CD4-positive, alpha-beta T cell treated with Interferon gamma for 1 hour (primary cell): ENCODE results near the gene DIP2C.

Experiments
- DNase-seq: peaks from one replicate; pipeline ENCODE4 v3.0.0-alpha.2; 2020

DIP2C gene

GRCh38 chr10:565146-565545 is 124.3 kb downstream of the DIP2C start:
- DNase-seq = no peak

DNA sequence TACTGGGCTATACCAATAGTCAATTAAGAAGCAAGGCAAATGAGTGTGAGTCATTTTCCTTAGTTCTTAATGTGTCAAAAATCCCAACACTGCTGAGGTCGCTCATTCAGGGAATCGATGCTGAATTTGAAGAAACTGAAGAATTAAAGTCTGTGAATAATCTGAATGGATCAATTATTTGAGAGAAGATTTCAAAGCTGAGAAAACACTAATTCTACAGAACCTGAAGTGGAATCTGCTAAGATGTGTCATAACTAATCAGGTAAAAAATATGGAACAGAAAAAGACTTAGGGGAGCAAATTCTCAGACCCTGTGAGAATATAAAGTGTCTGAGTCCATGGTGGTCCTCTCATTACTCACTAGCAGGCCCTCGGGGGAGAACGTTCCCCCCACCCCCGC is 125.6 kb downstream of the DIP2C start:
- DNase-seq = no peak

- DNase-seq = no peak
These were observed 127.3 kb downstream of the DIP2C start for GRCh38 chr10:562142-562541.

DNA sequence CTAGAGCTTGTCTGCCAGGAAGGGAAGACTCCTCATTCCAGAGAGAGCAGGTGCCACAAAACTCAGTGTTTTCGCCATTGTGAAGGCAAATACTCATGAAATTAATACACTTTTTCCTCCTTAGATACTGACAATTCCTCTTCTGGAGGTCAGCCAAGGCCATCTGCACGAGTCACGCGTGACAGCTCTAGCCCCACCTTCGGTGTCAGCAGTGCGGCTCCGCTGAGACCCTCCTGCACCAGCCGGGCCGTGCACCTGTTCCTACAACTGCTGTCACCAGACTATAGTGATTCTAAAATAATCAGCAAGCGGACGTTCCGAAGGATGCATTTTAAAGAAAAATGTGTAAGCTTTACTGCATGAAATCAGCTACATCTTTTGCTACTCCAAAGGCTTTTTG is 127.7 kb downstream of the DIP2C start:
- no peak for DNase-seq

- no peak for DNase-seq
These were observed 129.0 kb downstream of the DIP2C start for GRCh38 chr10:560314-560992.

DNA sequence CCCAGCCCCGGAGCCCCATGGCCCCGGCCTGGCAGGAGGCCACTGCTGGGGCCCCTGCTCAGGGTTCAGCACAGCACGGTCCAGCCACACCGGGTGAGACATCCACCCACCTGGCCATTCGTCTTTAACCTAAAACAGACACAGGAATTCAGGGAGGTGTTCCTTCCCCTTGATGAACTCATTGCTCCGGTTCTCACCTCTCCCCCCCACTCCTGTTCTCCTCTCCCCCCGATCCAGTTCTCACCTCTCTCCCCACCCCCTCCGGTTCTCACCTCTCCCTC is 129.8 kb downstream of the DIP2C start:
- no peak for DNase-seq

- DNase-seq = no peak
These were observed 130.3 kb downstream of the DIP2C start for GRCh38 chr10:558891-559766.

- no peak for DNase-seq
These were observed 131.1 kb downstream of the DIP2C start for GRCh38 chr10:558364-558763.

GRCh38 chr10:557792-558328 is 131.6 kb downstream of the DIP2C start:
- no peak for DNase-seq

- no peak for DNase-seq
These were observed 132.4 kb downstream of the DIP2C start for GRCh38 chr10:556971-557637.

DNA sequence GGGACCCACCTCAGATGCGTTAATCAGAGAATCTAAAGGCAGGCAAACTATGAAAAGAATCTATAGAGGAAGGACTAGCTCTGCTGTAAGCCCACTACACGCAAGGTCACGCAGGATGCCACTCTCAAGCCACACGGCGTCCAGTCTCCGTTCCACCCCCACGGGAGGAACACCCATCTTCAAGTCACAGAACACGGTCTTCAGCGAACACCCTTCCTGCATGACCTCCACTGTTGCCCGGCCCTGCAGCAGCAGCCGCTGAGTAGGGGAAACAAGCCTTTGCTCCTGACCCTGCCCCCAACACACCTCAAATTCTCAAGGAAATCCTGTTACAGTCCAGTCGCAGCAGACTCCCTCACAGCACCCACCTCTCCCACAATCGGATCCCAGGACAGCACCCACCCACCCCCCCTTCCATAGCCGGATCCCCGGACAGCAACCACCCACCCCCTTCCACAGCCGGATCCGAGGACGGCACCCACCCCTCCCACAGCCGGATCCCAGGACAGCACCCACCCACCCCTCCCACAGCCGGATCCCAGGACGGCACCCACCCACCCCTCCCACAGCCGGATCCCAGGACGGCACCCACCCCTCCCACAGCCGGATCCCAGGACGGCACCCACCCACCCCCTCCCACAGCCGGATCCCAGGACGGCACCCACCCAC is 133.7 kb downstream of the DIP2C start:
- no peak for DNase-seq

DNA sequence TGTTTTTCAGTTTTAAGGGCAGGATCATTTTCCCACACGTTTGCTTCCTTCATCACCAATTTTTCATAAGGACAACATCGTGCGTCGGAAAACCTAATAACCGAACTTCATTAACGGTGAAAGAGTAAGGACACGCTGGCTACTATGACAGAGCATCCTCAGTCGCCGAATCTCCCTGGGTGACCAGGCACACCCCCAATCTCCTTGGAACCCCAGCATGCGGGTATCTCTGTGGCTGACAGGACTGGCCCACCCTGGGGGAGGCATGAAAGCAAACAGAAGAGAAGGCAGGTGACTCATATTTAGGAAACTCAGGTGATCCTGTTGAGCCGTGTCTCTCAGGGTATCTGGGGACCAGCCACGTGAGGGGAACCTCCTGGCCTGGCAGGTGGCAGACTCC is 134.2 kb downstream of the DIP2C start:
- DNase-seq = no peak

- DNase-seq = no peak
These were observed 135.2 kb downstream of the DIP2C start for GRCh38 chr10:554182-554848.

GRCh38 chr10:553233-553632 is 136.2 kb downstream of the DIP2C start:
- no peak for DNase-seq

DNA sequence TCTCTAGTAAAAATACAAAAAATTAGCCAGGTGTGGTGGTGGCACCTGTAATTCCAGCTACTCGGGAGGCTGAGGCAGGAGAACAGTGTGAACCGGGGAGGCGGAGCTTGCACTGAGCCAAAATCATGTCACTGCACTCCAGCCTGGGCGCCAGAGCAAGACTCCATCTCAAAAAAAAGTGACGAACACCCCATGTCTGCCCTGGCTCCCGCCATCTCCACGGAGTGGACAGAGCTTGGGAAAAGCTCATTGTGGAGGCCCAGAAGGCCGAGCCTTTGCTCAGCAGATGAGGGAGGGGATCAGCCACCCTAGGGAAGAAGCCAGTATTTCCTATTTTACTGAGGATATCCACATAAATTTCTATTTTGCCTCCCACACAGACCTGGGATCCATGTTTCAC is 136.8 kb downstream of the DIP2C start:
- DNase-seq = no peak

DNA sequence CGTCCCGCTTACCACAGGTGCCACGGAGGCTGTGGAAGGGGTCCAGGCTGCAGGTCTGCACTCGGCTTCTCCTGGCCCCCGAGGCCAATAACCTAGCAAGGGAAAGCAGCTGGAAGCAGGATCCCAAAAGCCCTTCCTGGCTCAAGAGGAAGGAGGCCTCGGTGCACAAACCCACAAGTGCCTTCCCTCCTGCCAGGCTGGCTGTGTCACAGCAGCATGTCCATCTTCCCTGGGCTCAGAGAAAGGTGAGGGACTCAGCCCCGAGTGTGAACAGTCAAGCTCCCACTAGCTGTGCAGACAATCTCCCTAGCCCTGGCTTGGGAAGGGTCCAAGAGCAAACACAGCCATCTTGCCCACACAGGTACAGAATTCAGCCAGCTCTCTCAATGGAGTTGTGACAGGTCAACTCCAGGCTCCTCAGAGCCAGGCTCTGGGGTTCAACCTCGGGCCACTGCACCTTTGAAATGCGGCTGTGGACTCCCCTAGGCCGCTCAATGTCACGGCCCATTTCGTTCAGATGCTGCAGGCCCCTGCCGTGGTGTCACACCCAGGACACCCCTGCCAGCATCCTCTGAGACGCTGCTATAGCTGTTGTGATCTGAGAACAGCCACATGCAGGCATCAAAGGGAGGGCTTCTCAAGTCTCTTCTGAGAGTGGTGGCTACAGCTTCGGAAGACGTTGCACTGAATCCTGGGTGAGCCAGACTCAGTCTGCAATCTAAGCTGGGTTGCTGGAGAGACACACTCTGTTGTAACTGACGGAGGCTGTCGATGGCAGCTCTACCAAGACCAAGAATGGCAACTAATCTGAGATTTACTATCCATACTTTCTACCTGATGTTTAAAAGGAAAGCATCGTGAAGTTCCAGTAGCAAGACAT is 137.9 kb downstream of the DIP2C start:
- DNase-seq = no peak

DNA sequence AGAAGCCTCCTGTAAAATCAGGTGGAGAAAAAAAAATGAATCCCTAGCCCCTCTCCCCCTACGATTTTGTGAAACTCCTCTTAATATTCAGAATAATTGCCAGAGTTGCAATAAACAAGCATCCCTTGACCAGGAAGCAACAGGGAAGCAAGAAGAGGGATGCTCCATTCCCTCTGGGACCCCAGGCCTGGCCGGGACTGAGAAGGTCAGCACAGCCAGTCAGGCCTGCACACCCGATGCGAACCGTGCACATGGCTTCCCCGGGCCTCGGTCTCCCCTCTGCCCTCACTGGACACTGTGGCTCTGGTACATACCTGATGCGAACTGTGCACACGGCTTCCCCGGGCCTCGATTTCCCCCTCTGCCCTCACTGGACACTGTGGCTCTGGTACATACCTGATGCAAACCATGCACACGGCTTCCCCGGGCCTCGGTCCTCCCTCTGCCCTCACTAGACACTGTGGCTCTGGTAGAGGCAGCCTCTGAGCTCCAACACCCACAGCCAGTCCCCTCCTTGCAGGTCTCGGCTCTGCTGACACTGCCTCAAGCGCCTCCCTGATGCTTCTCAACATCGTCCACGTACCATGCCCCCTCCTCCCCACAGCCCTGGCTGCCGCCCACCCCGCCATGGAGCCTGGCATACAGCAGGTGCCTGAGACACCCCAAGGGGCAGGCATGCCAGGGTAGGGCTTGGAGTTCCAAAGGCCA is 138.6 kb downstream of the DIP2C start:
- no peak for DNase-seq

- no peak for DNase-seq
These were observed 140.1 kb downstream of the DIP2C start for GRCh38 chr10:549391-549790.

GRCh38 chr10:548238-548901 is 141.1 kb downstream of the DIP2C start:
- DNase-seq = no peak

DNA sequence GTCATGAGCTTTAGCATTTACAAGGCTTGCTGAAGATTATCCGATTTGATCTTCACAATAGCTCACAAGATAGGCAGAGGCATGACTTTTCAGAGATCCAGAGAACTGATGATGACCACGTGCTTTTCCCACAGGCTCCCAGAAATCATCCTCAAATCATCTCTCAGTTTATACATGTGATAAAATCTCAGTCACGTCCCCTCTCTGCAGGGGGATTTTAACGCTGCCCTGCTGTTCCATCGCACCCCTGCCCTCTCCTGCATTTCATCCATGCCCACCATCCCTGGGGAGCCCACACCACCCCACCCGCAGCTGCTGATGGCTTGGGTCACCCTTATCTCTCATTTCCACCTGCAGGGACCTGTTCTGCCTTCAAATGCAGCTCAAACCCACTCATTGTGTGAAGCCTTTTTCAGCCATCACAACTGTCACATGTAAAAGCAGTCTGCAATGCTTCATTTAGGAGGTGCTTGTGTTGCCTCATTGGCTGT is 141.8 kb downstream of the DIP2C start:
- DNase-seq = no peak
